HepG2 (cell line): ENCODE results near the gene ESYT1. TPM values are rescaled to one million over a fixed set of nuclear protein-coding genes. Genes with fewer than 3 reads are reported as not detected.

ENCODE experiments used
- ARNT ChIP-seq: fragments of 450-650 bp; IDR thresholded peaks from 2 replicates; pipeline ENCODE4 v1.6.1; 2017
- MIER2 ChIP-seq: IDR thresholded peaks from 2 replicates; pipeline ENCODE4 v1.6.1; 2016; ENCODE audit warnings: missing biosample characterization, missing genetic modification reagents
- ZNF224 ChIP-seq: sonication (generic); formaldehyde crosslinking; IDR thresholded peaks from 2 replicates; pipeline ENCODE4 v1.5.0; 2020; ENCODE audit warnings: mild to moderate bottlenecking, missing genetic modification reagents
- ZNF34 ChIP-seq: sonication (generic); formaldehyde crosslinking; IDR thresholded peaks from 2 replicates; pipeline ENCODE4 v1.4.0; 2020; ENCODE audit warnings: mild to moderate bottlenecking, missing genetic modification reagents, borderline replicate concordance
- ZNF549 ChIP-seq: sonication (generic); formaldehyde crosslinking; IDR thresholded peaks from 2 replicates; pipeline ENCODE4 v1.5.0; 2020; ENCODE audit warnings: missing genetic modification reagents
- ZNF607 ChIP-seq: sonication (generic); formaldehyde crosslinking; IDR thresholded peaks from 2 replicates; pipeline ENCODE4 v1.5.1; 2020; ENCODE audit warnings: missing genetic modification reagents, mild to moderate bottlenecking, borderline replicate concordance
- ZNF770 ChIP-seq: sonication (generic); formaldehyde crosslinking; IDR thresholded peaks from 2 replicates; pipeline ENCODE4 v1.5.0; 2020; ENCODE audit warnings: mild to moderate bottlenecking, missing genetic modification reagents
- ZNF781 ChIP-seq: sonication (generic); formaldehyde crosslinking; IDR thresholded peaks from 2 replicates; pipeline ENCODE4 v1.5.1; 2020; ENCODE audit warnings: borderline replicate concordance, mild to moderate bottlenecking, missing genetic modification reagents; ENCODE audit errors: not compliant biosample characterization
- ZSCAN5A ChIP-seq: sonication (generic); formaldehyde crosslinking; IDR thresholded peaks from 2 replicates; pipeline ENCODE4 v1.8.0; 2022; ENCODE audit warnings: mild to moderate bottlenecking, missing genetic modification reagents, borderline replicate concordance
- polyA plus RNA-seq, 8 experiments: library from polyadenylated mRNA; depleted of rRNA in 3 of 8; stranded (reverse) in 7 of 8; unstranded in 1 of 8; fragments of >200 nt; fragmentation: Illumina TruSeq in 4 of 8; extraction: Trizol in 4 of 8; gene quantifications; 2 replicates each; pipeline versions ENCODE4 v1.2.1 to v1.2.3, GENCODE V29; 2011 to 2016; ENCODE audit warnings: low read depth in 4 of 8, missing spikeins in 1 of 8, mixed read lengths in 1 of 8; ENCODE audit not compliant: insufficient read depth in 1 of 8
- total RNA-seq, 5 experiments: library from RNA; depleted of rRNA; stranded (reverse); fragments of >200 nt; fragmentation: Illumina TruSeq; extraction: Trizol; gene quantifications; 2 replicates each; pipeline ENCODE4 v1.2.3, GENCODE V29; 2016; ENCODE audit warnings: low read depth in 1 of 5
- TF ChIP-seq, protein P1 (sequence below): sonication (generic); formaldehyde crosslinking; IDR thresholded peaks from 2 replicates; pipeline ENCODE4 v1.5.1; 2020; ENCODE audit warnings: mild to moderate bottlenecking, missing genetic modification reagents, borderline replicate concordance
- TF ChIP-seq, protein P2 (sequence below): sonication (generic); formaldehyde crosslinking; IDR thresholded peaks from 2 replicates; pipeline ENCODE4 v1.8.0; 2023; ENCODE audit warnings: mild to moderate bottlenecking, missing genetic modification reagents
- TF ChIP-seq, protein P3 (sequence below): sonication (generic); formaldehyde crosslinking; IDR thresholded peaks from 2 replicates; pipeline ENCODE4 v1.4.0; 2020; ENCODE audit warnings: mild to moderate bottlenecking, missing genetic modification reagents

The ESYT1 gene
- total and polyA plus RNA-seq, 2 of the 13 experiments (the other 11 are each of a cell fraction or from before 2014, with no cell fraction given): 66.9 to 71.0 TPM

GRCh38 chr12:56189099-56189917 is 61.2 kb downstream of the ESYT1 start, which contains the start of gene SMARCC2 (continued):
- TF ChIP-seq, protein P1, sequence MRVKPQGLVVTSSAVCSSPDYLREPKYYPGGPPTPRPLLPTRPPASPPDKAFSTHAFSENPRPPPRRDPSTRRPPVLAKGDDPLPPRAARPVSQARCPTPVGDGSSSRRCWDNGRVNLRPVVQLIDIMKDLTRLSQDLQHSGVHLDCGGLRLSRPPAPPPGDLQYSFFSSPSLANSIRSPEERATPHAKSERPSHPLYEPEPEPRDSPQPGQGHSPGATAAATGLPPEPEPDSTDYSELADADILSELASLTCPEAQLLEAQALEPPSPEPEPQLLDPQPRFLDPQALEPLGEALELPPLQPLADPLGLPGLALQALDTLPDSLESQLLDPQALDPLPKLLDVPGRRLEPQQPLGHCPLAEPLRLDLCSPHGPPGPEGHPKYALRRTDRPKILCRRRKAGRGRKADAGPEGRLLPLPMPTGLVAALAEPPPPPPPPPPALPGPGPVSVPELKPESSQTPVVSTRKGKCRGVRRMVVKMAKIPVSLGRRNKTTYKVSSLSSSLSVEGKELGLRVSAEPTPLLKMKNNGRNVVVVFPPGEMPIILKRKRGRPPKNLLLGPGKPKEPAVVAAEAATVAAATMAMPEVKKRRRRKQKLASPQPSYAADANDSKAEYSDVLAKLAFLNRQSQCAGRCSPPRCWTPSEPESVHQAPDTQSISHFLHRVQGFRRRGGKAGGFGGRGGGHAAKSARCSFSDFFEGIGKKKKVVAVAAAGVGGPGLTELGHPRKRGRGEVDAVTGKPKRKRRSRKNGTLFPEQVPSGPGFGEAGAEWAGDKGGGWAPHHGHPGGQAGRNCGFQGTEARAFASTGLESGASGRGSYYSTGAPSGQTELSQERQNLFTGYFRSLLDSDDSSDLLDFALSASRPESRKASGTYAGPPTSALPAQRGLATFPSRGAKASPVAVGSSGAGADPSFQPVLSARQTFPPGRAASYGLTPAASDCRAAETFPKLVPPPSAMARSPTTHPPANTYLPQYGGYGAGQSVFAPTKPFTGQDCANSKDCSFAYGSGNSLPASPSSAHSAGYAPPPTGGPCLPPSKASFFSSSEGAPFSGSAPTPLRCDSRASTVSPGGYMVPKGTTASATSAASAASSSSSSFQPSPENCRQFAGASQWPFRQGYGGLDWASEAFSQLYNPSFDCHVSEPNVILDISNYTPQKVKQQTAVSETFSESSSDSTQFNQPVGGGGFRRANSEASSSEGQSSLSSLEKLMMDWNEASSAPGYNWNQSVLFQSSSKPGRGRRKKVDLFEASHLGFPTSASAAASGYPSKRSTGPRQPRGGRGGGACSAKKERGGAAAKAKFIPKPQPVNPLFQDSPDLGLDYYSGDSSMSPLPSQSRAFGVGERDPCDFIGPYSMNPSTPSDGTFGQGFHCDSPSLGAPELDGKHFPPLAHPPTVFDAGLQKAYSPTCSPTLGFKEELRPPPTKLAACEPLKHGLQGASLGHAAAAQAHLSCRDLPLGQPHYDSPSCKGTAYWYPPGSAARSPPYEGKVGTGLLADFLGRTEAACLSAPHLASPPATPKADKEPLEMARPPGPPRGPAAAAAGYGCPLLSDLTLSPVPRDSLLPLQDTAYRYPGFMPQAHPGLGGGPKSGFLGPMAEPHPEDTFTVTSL: no peak
- TF ChIP-seq ZNF549 (CRISPR knock-in tag) (no peak), MIER2 (CRISPR knock-in tag) (no peak), ZNF34 (CRISPR knock-in tag) (no peak), ZNF781 (CRISPR knock-in tag) (no peak), ZNF224 (CRISPR knock-in tag) (0 out of 2 replicates have a peak, but pooled peaks have one; percentile 72), ZNF770 (CRISPR knock-in tag) (peak; percentile 89), ARNT (no peak), ZSCAN5A (CRISPR knock-in tag) (no peak), ZNF607 (0 out of 2 replicates have a peak, but pooled peaks have one; percentile 38)
- TF ChIP-seq, protein P2, sequence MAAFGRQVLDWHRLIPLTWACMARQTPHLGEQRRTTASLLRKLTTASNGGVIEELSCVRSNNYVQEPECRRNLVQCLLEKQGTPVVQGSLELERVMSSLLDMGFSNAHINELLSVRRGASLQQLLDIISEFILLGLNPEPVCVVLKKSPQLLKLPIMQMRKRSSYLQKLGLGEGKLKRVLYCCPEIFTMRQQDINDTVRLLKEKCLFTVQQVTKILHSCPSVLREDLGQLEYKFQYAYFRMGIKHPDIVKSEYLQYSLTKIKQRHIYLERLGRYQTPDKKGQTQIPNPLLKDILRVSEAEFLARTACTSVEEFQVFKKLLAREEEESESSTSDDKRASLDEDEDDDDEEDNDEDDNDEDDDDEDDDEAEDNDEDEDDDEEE (CRISPR knock-in tag): no peak
- TF ChIP-seq, protein P3, sequence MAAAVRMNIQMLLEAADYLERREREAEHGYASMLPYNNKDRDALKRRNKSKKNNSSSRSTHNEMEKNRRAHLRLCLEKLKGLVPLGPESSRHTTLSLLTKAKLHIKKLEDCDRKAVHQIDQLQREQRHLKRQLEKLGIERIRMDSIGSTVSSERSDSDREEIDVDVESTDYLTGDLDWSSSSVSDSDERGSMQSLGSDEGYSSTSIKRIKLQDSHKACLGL (CRISPR knock-in tag): peak; percentile 39; the same call in 1 of the 2 replicates
